Activated CD8-positive, alpha-beta T cell treated with anti-CD3 and anti-CD28 coated beads for 36 hours (primary cell): ENCODE results near the gene NANOS2. TPM values are rescaled to one million over a fixed set of nuclear protein-coding genes. Genes with fewer than 3 reads are reported as not detected.

Experiments
- ATAC-seq: fragments of 200-7000 bp; cut with Tn5 transposase; one replicate; pipeline ENCODE4 v1.10.0; 2021; ENCODE audit warnings: mild to moderate bottlenecking, moderate library complexity
- CTCF ChIA-PET: fragments of 350-600 bp; sonication (Branson Sonifier 250); formaldehyde crosslinking; loops from one replicate; lab custom pipeline; 2021; ENCODE audit warnings: antibody characterized with exemption; lab: Charles Lee
- POLR2A ChIA-PET: fragments of 350-600 bp; sonication (Branson Sonifier 250); formaldehyde crosslinking; loops from one replicate; lab custom pipeline; 2021; ENCODE audit warnings: antibody characterized with exemption; lab: Charles Lee
- DNase-seq: peaks from one replicate; pipeline ENCODE4 v3.0.0-alpha.2; 2020
- H3K27ac Mint-ChIP-seq: one replicate; pipeline ENCODE4 v1.8.0; 2021; ENCODE audit warnings: mild to moderate bottlenecking, mixed read lengths
- H3K27me3 Mint-ChIP-seq: one replicate; pipeline ENCODE4 v1.8.0; 2021; ENCODE audit warnings: mixed read lengths
- H3K36me3 Mint-ChIP-seq: one replicate; pipeline ENCODE4 v1.8.0; 2021; ENCODE audit warnings: low read depth, mixed read lengths
- H3K4me1 Mint-ChIP-seq: one replicate; pipeline ENCODE4 v1.8.0; 2021; ENCODE audit warnings: low read depth, mixed read lengths
- H3K4me3 Mint-ChIP-seq: one replicate; pipeline ENCODE4 v1.8.0; 2021; ENCODE audit warnings: mild to moderate bottlenecking, moderate library complexity, mixed read lengths
- H3K9me3 Mint-ChIP-seq: one replicate; pipeline ENCODE4 v1.8.0; 2021; ENCODE audit warnings: mixed read lengths
- intact Hi-C: fragments of 100-400 bp; cut with micrococcal nuclease; formaldehyde crosslinking; loops from one replicate; pipeline ENCODE4 v1.10.0; 2022
- total RNA-seq, 2 experiments: library from RNA; stranded (reverse); gene quantifications; one replicate each; pipeline ENCODE4 v1.2.3, GENCODE V29; 2021
- TF ChIP-seq, protein P1 (sequence below): fragments of 200-600 bp; IDR thresholded peaks from one replicate; pipeline ENCODE4 v1.8.0; 2022; ENCODE audit warnings: antibody characterized with exemption, mild to moderate bottlenecking

The NANOS2 gene
- total RNA-seq, 2 experiments from 2014 or later = not detected

DNA sequence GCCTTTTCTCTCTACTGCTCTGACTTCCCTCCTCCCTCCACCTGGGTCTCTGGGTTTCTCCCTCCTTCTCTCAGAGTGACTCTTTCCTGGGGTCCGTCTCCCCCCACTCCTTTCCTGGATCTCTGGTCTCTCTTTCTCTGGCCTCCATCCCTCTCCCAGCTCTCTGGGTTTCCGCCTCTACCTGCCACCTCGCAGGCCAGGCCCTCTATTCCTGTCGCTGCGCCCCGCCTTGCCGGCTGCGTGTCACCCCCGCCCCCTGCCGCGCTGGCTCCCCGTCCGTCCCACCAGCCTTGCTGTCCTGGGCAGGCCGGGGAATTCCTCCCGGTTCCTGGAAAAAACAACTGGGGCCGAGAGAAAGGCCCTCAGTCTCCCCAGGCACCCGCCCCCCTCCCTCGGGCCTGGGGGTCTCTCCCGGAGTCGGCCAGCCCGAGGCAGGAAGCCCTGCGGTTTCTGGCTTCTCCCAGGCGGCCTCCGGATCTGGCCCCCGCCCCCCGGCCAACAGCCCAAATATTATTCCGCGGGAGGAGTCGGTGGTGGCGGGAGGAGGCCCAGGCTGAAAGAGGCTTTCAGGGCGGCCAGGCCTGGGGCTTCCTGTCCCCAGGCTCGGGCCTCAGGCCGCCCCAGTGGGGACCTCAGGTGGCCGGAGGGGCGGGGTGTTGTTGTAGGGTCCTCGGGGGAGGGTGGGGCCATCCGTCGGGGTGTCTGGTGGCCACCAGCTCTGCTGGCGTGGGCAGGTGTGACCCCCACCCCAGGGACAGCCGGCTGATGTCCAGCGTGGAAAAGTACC is 38.0 kb downstream of the NANOS2 start:
- DNase-seq (no peak), ATAC-seq (peak; percentile 48)
- Mint-ChIP-seq H3K4me1 (peaks cover 19% of the 10 kb centered on the region), H3K27me3 (peaks cover 20% of the 10 kb centered on the region), H3K9me3 (no peaks in the 10 kb centered on the region), H3K27ac (peak overlapping the region; percentile 30), H3K36me3 (no peaks in the 10 kb centered on the region), H3K4me3 (peak overlapping the region; percentile 36)
- ChIA-PET POLR2A (no interaction called here), CTCF (no interaction called here)
- TF ChIP-seq, protein P1, sequence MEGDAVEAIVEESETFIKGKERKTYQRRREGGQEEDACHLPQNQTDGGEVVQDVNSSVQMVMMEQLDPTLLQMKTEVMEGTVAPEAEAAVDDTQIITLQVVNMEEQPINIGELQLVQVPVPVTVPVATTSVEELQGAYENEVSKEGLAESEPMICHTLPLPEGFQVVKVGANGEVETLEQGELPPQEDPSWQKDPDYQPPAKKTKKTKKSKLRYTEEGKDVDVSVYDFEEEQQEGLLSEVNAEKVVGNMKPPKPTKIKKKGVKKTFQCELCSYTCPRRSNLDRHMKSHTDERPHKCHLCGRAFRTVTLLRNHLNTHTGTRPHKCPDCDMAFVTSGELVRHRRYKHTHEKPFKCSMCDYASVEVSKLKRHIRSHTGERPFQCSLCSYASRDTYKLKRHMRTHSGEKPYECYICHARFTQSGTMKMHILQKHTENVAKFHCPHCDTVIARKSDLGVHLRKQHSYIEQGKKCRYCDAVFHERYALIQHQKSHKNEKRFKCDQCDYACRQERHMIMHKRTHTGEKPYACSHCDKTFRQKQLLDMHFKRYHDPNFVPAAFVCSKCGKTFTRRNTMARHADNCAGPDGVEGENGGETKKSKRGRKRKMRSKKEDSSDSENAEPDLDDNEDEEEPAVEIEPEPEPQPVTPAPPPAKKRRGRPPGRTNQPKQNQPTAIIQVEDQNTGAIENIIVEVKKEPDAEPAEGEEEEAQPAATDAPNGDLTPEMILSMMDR = no peak
- intact Hi-C loops = no loop called here

- Mint-ChIP-seq H3K27me3 (peaks cover 20% of the 10 kb centered on the region), H3K4me1 (peaks cover 13% of the 10 kb centered on the region), H3K9me3 (no peaks in the 10 kb centered on the region), H3K4me3 (peak overlapping the region; percentile 36), H3K36me3 (no peaks in the 10 kb centered on the region), H3K27ac (peak overlapping the region; percentile 30)
- TF ChIP-seq, protein P1 = no peak
- intact Hi-C loops = no loop called here
- ChIA-PET CTCF (no interaction called here), POLR2A (no interaction called here)
- peak; percentile 81 for ATAC-seq
- DNase-seq = peak; percentile 72
Observed at GRCh38 chr19:45876161-45876410, 38.5 kb downstream of the NANOS2 start.

GRCh38 chr19:45874620-45874966 is 40.0 kb downstream of the NANOS2 start:
- peaks cover 20% of the 10 kb centered on the region for H3K27me3 Mint-ChIP-seq
- H3K9me3 Mint-ChIP-seq = no peaks in the 10 kb centered on the region
- H3K36me3 Mint-ChIP-seq = no peaks in the 10 kb centered on the region
- peaks cover 13% of the 10 kb centered on the region for H3K4me1 Mint-ChIP-seq
- TF ChIP-seq, protein P1 = no peak
- CTCF ChIA-PET = no interaction called here
- H3K27ac Mint-ChIP-seq = no peak overlapping the region
- DNase-seq = no peak
- no peak overlapping the region for H3K4me3 Mint-ChIP-seq
- POLR2A ChIA-PET = no interaction called here
- intact Hi-C loops = no loop called here
- no peak for ATAC-seq

DNA sequence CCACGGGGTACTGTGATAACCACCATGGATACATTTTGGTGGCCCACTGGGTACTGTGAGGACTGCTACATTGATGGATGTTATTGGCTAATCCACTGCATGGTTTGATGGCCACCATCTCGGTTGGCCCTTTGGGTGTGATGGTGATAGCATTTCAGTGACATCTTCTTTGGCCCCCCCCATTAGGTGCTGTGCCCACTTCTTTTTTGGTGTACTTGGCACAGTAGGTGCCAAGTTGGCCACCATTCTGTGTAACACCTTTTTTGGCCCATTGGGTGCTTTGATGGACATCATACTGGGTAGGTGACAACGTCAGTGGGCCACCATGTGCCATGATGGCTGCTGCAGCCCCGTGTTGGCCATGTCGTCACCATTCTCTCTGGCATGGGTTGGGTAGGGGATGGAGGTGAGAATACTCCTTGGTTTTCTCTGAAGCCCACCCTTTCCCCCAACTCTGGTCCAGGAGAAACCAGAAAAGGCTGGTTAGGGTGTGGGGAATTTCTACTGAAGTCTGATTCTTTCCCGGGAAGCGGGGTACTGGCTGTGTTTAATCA is 41.3 kb downstream of the NANOS2 start:
- no peak for DNase-seq
- Mint-ChIP-seq H3K27me3 (peaks cover 20% of the 10 kb centered on the region), H3K4me3 (no peak overlapping the region), H3K27ac (no peak overlapping the region), H3K4me1 (peaks cover 13% of the 10 kb centered on the region), H3K36me3 (no peaks in the 10 kb centered on the region), H3K9me3 (no peaks in the 10 kb centered on the region)
- CTCF ChIA-PET = no interaction called here
- no peak for ATAC-seq
- intact Hi-C loops = no loop called here
- TF ChIP-seq, protein P1 = no peak
- POLR2A ChIA-PET = no interaction called here

GRCh38 chr19:45872095-45872919 is 42.3 kb downstream of the NANOS2 start:
- CTCF ChIA-PET = interaction anchor here (1.0 to 2.7 kb wide), 2 partner anchors 8 to 10 kb away, joined by 7 to 8 read pairs; partner anchors contain the start of gene FOXA3
- ATAC-seq = no peak

More at GRCh38 chr19:45872095-45872919, 42.3 kb downstream of the NANOS2 start:
- intact Hi-C loops = no loop called here
- TF ChIP-seq, protein P1 = no peak
- H3K36me3 Mint-ChIP-seq = no peaks in the 10 kb centered on the region
- H3K27ac Mint-ChIP-seq = no peak overlapping the region
- POLR2A ChIA-PET = interaction anchor here (1.1 kb wide), 1 partner anchor 10 kb away, joined by 3 read pairs; no protein-coding TSS in a partner anchor
- H3K4me1 Mint-ChIP-seq = peaks cover 9% of the 10 kb centered on the region
- H3K27me3 Mint-ChIP-seq = peaks cover 16% of the 10 kb centered on the region
- no peak overlapping the region for H3K4me3 Mint-ChIP-seq
- H3K9me3 Mint-ChIP-seq = no peaks in the 10 kb centered on the region
- no peak for DNase-seq
